GM19467 (cell line): ENCODE measurements around the gene TNFRSF19.
"Not testable (repeated sequence)": the region's sequence is repeated elsewhere in the genome, so short reads cannot be mapped to it uniquely, and the experiment has no call there.

Source experiments
- ATAC-seq: cut with Tn5 transposase; IDR thresholded peaks from one replicate; pipeline ENCODE4 v1.9.1; 2021; ENCODE audit warnings: mild to moderate bottlenecking, moderate library complexity; ENCODE audit not compliant: unreplicated experiment

TNFRSF19 gene

GRCh38 chr13:23652909-23653726, 82.9 kb downstream of the TNFRSF19 start:
- ATAC-seq, result no peak

GRCh38 chr13:23654111-23655110, 84.2 kb downstream of the TNFRSF19 start:
- ATAC-seq, result no peak

- ATAC-seq, result no peak
Observed at GRCh38 chr13:23655321-23655720, 85.1 kb downstream of the TNFRSF19 start.

- no peak for ATAC-seq
Observed at GRCh38 chr13:23656637-23657371, 86.6 kb downstream of the TNFRSF19 start.

- no peak for ATAC-seq
Observed at GRCh38 chr13:23658929-23659541, 88.8 kb downstream of the TNFRSF19 start.

GRCh38 chr13:23660249-23660648, 90.0 kb downstream of the TNFRSF19 start:
- no peak for ATAC-seq

- no peak for ATAC-seq
Observed at GRCh38 chr13:23666582-23666981, 96.4 kb downstream of the TNFRSF19 start.

- no peak for ATAC-seq
Observed at GRCh38 chr13:23667750-23668149, 97.5 kb downstream of the TNFRSF19 start.

- ATAC-seq, result no peak
Observed at GRCh38 chr13:23668562-23668961, 98.3 kb downstream of the TNFRSF19 start.

- no peak for ATAC-seq
Observed at GRCh38 chr13:23670793-23671192, 100.6 kb downstream of the TNFRSF19 start.

GRCh38 chr13:23671377-23671776, 101.2 kb downstream of the TNFRSF19 start:
- no peak for ATAC-seq

GRCh38 chr13:23671897-23672296, 101.7 kb downstream of the TNFRSF19 start:
- ATAC-seq, result no peak

- ATAC-seq, result no peak
Observed at GRCh38 chr13:23672616-23673015, 102.4 kb downstream of the TNFRSF19 start.

GRCh38 chr13:23673354-23673753, 103.1 kb downstream of the TNFRSF19 start:
- ATAC-seq, result no peak

- no peak for ATAC-seq
Observed at GRCh38 chr13:23673867-23674605, 103.8 kb downstream of the TNFRSF19 start.

GRCh38 chr13:23674795-23675640, 104.8 kb downstream of the TNFRSF19 start:
- no peak for ATAC-seq

- not testable (repeated sequence) for ATAC-seq
Observed at GRCh38 chr13:23677679-23678288, 107.6 kb downstream of the TNFRSF19 start.

GRCh38 chr13:23678795-23679194, 108.6 kb downstream of the TNFRSF19 start:
- no peak for ATAC-seq
